Glutamatergic neuron (in vitro differentiated cells): ENCODE data around the gene ZNF346. TPM values are rescaled to one million over a fixed set of nuclear protein-coding genes. Genes with fewer than 3 reads are reported as not detected.

Source experiments
- DNase-seq: peaks from one replicate; pipeline ENCODE4 v3.0.0; 2022
- H3K27ac Mint-ChIP-seq: one replicate; pipeline ENCODE4 v1.8.0; 2020; ENCODE audit warnings: mild to moderate bottlenecking, mixed read lengths, inconsistent platforms; ENCODE audit not compliant: unreplicated experiment
- H3K27me3 Mint-ChIP-seq: one replicate; pipeline ENCODE4 v1.8.0; 2020; ENCODE audit warnings: mild to moderate bottlenecking, moderate library complexity, mixed read lengths, inconsistent platforms; ENCODE audit not compliant: unreplicated experiment
- H3K36me3 Mint-ChIP-seq: one replicate; pipeline ENCODE4 v1.8.0; 2020; ENCODE audit warnings: mild to moderate bottlenecking, mixed read lengths, inconsistent platforms; ENCODE audit not compliant: unreplicated experiment
- H3K4me1 Mint-ChIP-seq: one replicate; pipeline ENCODE4 v1.8.0; 2020; ENCODE audit warnings: mild to moderate bottlenecking, low read depth, mixed read lengths, inconsistent platforms; ENCODE audit not compliant: unreplicated experiment
- H3K4me3 Mint-ChIP-seq: one replicate; pipeline ENCODE4 v1.8.0; 2020; ENCODE audit warnings: mild to moderate bottlenecking, mixed read lengths, inconsistent platforms; ENCODE audit not compliant: unreplicated experiment
- H3K9me3 Mint-ChIP-seq: one replicate; pipeline ENCODE4 v1.8.0; 2020; ENCODE audit warnings: mild to moderate bottlenecking, moderate library complexity, mixed read lengths, inconsistent platforms; ENCODE audit not compliant: unreplicated experiment
- CTCF ChIP-seq: fragments of 200-600 bp; sonication (generic); IDR thresholded peaks from one replicate; pipeline ENCODE4 v1.5.0; 2021; ENCODE audit not compliant: partially characterized antibody, unreplicated experiment
- total RNA-seq: library from RNA; stranded (reverse); fragmentation: NEBNext Ultra II Directional; extraction: Animal tissue kit (Norgen Biotek cat#: 25700); gene quantifications from one replicate; pipeline ENCODE4 v1.2.1, GENCODE V29; 2021; ENCODE audit not compliant: unreplicated experiment

Gene ZNF346
- total RNA-seq, 1 donor from 2014 or later = 18.2 TPM

GRCh38 chr5:177094224-177095087 is 72.0 kb downstream of the ZNF346 start:
- Mint-ChIP-seq H3K27me3 (peaks cover 13% of the 10 kb centered on the region), H3K36me3 (no peaks in the 10 kb centered on the region), H3K4me3 (peak overlapping the region; percentile 13), H3K4me1 (peaks cover 13% of the 10 kb centered on the region), H3K27ac (peak overlapping the region; percentile 41), H3K9me3 (peaks cover 6% of the 10 kb centered on the region)
- no peak for TF ChIP-seq CTCF
- DNase-seq = peak; percentile 65

- Mint-ChIP-seq H3K4me1 (peaks cover 13% of the 10 kb centered on the region), H3K9me3 (peaks cover 3% of the 10 kb centered on the region), H3K27me3 (peaks cover 10% of the 10 kb centered on the region), H3K4me3 (peak overlapping the region; percentile 13), H3K27ac (peak overlapping the region; percentile 41), H3K36me3 (no peaks in the 10 kb centered on the region)
- no peak for DNase-seq
- no peak for TF ChIP-seq CTCF
Measured at GRCh38 chr5:177095088-177095669, 72.7 kb downstream of the ZNF346 start.

GRCh38 chr5:177096162-177097015 is 73.9 kb downstream of the ZNF346 start:
- Mint-ChIP-seq H3K9me3 (peaks cover 3% of the 10 kb centered on the region), H3K4me3 (no peak overlapping the region), H3K36me3 (no peaks in the 10 kb centered on the region), H3K4me1 (peaks cover 13% of the 10 kb centered on the region), H3K27me3 (peaks cover 10% of the 10 kb centered on the region), H3K27ac (no peak overlapping the region)
- no peak for DNase-seq
- no peak for TF ChIP-seq CTCF

GRCh38 chr5:177097016-177097985 is 74.8 kb downstream of the ZNF346 start:
- peaks cover 3% of the 10 kb centered on the region for H3K9me3 Mint-ChIP-seq
- no peak overlapping the region for H3K4me3 Mint-ChIP-seq
- no peak for TF ChIP-seq CTCF
- H3K27me3 Mint-ChIP-seq = peaks cover 7% of the 10 kb centered on the region
- DNase-seq = no peak
- no peaks in the 10 kb centered on the region for H3K36me3 Mint-ChIP-seq
- H3K27ac Mint-ChIP-seq = no peak overlapping the region
- H3K4me1 Mint-ChIP-seq = peaks cover 13% of the 10 kb centered on the region
